Measurements from ENCODE around the gene PMFBP1.

The PMFBP1 gene

DNA sequence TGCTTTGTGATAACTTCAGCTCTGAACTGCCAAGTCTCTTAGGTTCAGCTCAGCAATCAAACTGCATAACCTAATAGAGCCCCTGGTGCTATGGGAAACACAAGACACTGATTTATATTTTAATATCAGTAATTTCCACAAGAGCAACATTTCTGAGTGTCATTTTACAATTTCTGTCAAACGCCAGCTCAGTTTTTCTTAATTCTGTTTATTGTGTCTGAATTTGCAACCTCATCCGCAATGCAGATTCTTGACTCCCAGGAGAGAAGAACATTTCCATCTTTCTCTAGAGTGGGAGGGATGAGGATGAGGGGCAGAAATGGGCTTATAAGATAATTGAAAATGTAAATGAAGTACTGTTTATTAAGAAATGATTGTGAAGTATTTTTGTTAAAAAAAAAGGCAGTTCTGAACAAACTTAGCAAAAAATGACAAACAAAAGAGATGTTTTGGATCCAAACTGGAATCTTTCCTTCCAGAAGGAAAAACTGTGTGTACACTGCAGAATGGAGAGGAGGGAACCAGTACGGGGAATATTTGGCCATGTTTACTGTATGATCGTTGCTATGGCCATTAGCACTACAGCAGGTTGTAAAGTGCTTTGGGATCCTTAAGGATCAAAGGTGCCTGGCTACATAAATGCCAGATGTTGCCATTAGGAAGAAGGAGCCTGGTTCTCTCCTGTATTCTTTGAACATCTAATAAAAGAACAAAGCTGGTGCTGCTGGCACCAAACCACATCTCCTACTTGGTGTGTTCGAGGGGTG, 7.4 kb upstream of the PMFBP1 start:
- no peak for DNase-seq

- DNase-seq, result no peak
Observed at GRCh38 chr16:72174726-72175125, 2.8 kb upstream of the PMFBP1 start.

DNA sequence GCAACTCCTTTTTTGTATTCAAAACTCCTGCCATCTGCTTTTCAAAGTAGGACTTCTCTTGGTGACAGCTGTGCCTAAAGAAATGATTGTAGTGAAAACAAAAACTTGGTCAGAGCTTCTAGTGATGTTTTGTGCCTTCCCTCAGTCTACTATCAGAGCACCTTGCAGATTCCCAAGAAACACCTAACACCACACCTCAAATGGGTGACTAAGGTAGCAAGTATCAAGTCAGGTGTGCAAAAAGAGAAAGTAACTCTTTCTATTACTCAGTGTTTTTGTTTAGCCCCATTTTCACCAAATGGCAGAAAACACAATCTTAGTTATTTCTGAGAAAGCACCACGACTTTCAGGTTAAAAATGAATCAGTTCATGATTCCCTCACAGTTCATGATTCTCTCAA, 2.0 kb upstream of the PMFBP1 start:
- no peak for DNase-seq

DNA sequence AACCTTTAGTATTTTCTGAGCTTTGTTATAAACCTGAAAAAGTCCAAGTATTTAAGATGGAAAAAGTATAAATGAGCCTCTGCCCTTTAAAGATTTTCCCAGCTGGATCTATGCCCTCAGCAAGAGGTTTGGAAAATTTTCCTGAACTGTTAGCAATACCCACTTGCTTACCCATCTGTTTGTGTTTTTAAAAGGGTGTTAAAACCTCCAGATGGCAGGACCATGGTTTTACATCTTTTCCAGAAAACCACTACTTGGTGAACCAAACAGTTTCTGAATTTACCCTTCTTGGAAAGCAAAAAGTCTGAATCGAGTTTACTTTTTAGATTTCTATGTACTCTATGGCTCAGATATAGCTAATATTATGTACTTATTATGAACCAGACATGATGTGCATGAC, 719 bp downstream of the PMFBP1 start:
- DNase-seq, result no peak

GRCh38 chr16:72169708-72170107, 2.2 kb downstream of the PMFBP1 start:
- DNase-seq, result no peak

DNA sequence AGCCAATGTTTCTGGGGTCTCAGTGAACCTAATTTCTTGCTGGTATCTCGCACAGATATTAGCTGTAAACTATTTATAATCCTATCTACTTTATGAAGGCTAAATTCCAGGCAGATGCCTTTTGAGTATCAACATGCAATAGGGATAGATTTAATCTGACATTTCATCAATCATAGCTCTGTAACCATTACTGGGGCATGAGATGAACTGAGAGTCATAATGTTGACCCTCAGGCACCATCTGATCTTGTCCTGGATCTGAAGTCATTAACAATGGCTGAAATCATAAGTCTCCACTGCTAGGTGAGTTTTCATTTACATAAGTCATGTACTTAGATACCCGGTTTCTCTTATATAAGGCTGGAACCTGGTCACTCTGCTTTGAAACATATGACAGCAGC, 3.6 kb downstream of the PMFBP1 start:
- no peak for DNase-seq

DNA sequence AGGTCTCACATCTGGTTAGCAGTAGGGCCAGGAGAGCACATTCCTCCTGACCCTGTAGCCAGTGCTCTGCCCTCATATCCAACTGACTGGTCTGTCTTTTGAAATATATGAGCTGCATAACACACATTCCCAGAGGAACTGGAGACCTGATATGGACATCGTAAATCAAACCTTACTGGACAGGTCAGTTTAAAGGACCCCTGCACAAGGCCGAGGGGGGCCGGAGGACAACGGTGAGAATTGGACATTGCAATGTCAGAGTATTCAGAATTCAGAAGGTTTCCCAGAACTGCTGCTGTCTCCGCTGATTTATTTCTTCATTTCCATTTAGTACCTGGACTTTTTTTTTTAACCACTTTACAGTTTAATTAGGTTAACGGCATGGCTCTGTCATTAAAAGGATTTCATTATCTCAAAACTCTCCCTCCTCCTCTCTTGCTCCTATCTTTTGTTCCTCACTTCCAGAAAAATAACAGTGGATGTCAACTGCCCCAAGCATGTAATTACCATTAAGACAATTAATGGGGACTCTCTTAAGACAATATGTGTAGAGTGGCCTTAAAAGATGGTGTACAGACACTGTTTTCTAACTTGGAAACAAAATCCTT, 4.9 kb downstream of the PMFBP1 start:
- DNase-seq, result no peak

DNA sequence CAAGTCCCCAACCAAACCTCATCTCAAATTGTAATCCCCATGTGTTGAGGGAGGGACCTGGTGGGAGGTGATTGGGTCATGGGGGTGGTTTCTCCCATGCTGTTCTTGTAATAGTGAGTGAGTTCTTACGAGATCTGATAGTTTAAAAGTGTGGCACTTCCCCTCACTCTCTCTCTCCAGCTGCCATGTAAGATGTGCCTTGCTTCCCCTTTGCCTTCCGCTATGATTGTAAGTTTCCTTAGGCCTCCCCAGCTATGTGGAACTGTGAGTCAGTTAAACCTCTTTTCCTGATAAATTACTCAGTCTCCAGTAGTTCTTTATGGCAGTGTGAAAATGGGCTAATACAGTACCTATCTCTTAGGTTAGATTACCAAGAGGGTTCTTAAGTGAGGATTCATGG, 5.8 kb downstream of the PMFBP1 start:
- no peak for DNase-seq

DNA sequence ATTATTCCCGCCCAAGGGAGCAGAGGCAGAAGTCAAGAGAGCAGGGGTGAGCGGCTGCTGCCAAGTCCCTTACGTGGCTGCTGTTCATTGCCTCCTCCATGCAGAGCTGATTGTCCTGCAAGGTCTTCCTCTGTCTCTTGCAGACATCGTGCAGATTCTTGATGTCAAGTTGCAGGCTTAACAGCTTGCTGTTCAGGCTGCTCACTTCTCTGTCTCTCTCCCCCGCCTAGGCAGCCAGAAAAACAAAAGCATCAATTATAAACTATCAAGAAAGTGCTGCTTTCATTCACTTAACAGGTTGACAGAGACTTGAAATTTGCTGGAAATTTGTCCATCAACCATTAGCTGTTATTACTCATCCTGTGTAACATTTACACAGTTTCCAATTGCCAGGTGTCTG, 7.3 kb downstream of the PMFBP1 start:
- no peak for DNase-seq

GRCh38 chr16:72162105-72162692, 9.8 kb downstream of the PMFBP1 start:
- DNase-seq, result no peak

DNA sequence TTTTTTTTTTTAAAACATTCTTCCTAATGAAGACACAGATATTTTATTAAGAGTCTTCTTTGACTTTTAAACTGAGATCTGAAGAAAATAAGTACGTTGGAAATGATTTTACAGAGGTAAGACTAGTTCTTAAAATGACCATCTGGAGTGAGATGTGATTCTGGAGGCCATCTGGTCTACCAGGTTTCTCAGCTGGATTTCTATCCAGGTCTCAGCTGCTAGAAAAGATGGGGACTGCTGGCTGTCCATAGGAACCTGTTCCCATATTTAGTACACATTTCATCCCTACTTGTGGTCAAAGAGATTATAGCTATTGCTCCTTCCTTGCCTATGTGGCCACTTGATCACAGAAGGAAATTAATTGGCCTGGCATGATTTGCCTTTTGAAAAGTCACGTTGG, 12.2 kb downstream of the PMFBP1 start:
- DNase-seq, result no peak

DNA sequence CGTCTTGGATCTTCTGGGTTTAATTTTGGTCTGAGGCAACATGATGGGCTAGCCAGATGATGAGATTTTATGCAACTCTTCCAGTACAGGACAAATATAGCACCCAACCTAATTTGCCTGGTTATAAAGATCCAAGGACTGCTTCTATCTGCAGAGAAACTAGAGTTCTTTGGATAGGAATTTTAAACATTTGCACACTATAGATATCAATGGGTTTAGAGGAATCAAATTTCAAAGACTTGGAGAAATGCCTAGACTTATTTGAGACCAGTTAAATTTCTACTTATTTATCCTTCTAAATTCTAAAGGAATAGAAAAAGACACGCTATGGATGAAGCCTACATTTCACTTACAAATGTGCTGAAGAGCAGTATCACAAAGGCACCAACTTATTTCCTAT, 12.6 kb downstream of the PMFBP1 start:
- DNase-seq, result no peak

DNA sequence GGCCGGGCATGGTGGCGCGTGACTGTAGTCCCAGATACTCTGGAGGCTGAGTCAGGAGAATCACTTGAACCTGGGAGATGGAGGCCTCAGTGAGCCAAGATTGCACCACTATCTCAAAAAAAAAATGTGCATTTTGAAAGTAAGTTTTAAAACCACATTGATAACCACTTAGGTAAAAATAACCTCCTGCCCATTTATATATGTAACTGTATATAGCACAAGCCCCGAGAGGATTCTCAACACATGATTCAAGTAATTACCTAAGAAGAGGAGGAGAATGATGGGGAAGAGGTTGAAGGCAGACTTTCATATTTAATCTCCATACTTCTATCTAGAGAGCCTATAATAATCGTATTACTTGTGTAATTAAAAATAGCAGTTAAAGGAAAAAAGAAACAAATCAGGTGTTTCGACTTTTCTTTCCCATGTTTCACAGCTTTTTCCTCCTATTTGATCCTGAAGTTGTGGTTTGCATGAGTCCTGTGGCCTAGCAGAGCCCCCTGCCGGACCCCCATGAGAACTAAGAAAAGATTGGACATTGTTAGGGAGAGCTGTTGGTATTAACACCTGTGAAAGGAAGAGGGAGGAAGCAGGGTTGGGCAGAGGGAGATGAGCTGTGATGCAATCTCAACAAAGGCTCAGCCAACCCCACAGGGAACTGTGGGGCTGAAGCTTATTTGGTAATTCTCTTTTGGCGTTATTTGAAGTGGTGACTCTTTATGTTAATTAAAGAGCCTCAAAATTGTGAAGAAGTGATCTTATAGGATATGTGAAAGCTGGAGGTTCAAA, 22.1 kb downstream of the PMFBP1 start:
- no peak for DNase-seq

GRCh38 chr16:72142476-72142875, 29.5 kb downstream of the PMFBP1 start:
- DNase-seq, result no peak

GRCh38 chr16:72139908-72140307, 32.0 kb downstream of the PMFBP1 start:
- no peak for DNase-seq

DNA sequence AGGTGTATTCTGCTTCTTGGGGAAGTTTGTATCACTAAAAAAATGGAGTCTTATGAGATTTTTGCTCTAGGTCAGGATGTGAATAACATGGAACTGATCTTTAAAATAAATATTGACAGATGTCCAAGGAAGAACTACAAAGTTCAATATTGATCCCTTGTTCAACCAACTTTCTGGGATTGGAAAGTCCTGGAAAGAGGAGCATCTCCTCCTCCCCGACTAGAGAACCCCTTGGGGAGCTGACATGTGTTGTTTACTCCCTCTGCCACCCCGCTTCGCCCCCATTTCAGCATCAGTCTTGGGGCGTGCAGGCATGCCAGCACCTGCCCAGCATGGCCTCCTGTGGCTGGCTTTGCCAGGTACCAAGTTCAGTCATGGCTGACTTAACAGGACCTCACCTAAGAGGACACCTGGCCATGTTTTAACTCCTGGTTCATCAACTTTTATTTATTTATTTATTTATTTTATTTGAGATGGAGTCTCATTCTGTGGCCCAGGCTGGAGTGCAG, 33.8 kb downstream of the PMFBP1 start:
- DNase-seq, result no peak

- DNase-seq, result no peak
Observed at GRCh38 chr16:72137380-72138063, 34.4 kb downstream of the PMFBP1 start.

- no peak for DNase-seq
Observed at GRCh38 chr16:72134507-72134906, 37.4 kb downstream of the PMFBP1 start.

DNA sequence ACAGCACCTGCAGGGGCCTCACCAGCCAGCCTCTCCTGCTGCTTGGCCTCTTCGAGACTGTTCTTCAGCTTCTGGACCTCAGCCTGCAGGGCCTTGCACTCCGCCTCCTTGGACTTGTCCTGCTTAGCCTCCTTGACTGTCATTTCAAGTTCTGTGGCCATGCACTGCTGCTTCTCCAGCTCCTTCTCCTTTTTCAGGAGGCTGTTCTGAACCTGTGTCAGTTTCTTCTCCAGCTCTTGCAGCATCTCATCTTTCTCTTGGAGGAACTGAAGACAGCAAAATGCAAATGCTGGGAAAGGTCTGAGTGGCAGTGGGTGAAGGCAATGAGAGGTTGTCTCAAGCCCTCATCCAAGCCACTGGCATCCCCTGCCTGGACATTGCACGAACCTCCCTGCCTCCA, 39.2 kb downstream of the PMFBP1 start:
- DNase-seq, result no peak

DNA sequence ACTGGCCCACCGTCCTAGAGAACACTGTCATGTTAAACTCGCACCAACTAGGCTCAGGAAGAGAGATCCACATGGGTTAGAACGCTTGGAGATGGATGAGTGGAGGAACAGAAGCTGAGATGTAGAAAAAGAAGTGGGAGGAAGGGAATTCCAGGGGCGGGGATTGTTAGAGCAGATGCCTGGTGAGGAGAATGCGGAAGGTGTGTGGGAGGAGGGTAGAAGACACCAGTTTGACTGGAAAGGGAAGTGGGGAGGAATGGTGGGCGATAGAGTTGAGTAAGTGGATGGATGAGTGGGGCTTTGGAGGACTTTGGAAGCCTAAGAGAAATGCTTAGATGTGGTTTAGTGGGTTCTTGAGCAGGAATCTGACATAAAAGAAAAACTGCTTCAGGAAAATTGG, 40.9 kb downstream of the PMFBP1 start:
- no peak for DNase-seq

GRCh38 chr16:72129976-72130656, 41.8 kb downstream of the PMFBP1 start:
- DNase-seq, result no peak

DNA sequence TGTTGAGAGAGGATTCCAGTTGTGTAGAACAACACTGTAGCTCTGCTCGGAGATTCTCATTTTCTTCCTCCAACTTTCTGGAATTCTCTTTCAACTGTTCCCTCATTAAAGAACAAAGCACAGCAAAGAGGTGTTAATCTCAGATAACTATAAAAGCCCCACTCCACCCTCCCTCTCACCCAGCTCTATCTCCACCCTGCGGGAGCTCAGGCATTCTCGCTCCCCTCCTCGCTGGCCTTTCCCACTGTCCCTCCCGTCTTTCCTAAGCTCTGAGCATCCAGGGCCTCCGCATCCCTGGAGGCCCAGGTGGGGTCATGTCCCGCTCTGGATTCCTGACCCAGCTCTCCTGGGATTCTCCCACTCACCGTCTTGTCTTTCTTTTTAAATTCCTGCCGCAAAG, 43.3 kb downstream of the PMFBP1 start:
- no peak for DNase-seq
